ENCODE data around the gene MIER2. TPM values are rescaled to one million over a fixed set of nuclear protein-coding genes. Genes with fewer than 3 reads are reported as not detected.
A peak's percentile ranks its signal among the peaks of the same experiment; 100 is the strongest.
"Not testable (repeated sequence)": the region's sequence is repeated elsewhere in the genome, so short reads cannot be mapped to it uniquely, and the experiment has no call there.

The MIER2 gene
- total RNA-seq, 1 donor from 2014 or later = 12.7 TPM

- Histone ChIP-seq H3K4me3 (ENCODE audit: low read depth, low read length) (no peak overlapping the region), H3K27me3 (ENCODE audit: control insufficient read depth, insufficient read depth, low read length) (peaks cover 13% of the 10 kb centered on the region), H3K36me3 (ENCODE audit: control insufficient read depth, insufficient read depth, low read length) (no peaks in the 10 kb centered on the region)
- no peak for DNase-seq (ENCODE audit: low read depth)
- TF ChIP-seq CTCF (IDR thresholded peaks at IDR 0.05; ENCODE audit: insufficient read depth, low read length, poor library complexity, severe bottlenecking) = peak; percentile 39
These were observed 39.6 kb upstream of the MIER2 start for GRCh38 chr19:383922-384798.

DNA sequence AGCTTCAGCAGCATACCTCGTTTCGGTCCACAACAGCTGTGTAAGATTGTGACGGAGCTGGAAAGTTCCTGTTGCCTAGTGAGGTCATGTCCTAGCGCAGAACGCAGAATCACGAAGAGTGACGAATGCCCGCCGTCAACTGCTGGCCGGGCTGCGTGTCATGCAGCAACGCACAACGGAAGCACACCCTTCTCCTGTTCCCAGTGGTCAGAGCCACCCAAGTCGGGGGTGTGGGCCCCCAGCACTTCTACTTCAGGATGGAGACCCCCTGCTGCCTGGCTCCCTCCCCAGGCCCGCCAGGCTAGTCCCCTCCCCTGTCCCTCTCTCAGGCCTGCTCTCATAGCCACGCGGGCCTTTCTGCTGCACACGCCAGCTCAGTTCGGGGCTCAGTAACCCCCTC lies 38.4 kb upstream of the MIER2 start:
- no peak for DNase-seq (ENCODE audit: low read depth)
- H3K27me3 ChIP-seq (ENCODE audit: control insufficient read depth, insufficient read depth, low read length) = peaks cover 16% of the 10 kb centered on the region
- no peaks in the 10 kb centered on the region for H3K36me3 ChIP-seq (ENCODE audit: control insufficient read depth, insufficient read depth, low read length)
- no peak overlapping the region for H3K4me3 ChIP-seq (ENCODE audit: low read depth, low read length)
- TF ChIP-seq CTCF (IDR thresholded peaks at IDR 0.05; ENCODE audit: insufficient read depth, low read length, poor library complexity, severe bottlenecking) = no peak

- not testable (repeated sequence) for H3K36me3 ChIP-seq (ENCODE audit: control insufficient read depth, insufficient read depth, low read length); H3K4me3 ChIP-seq (ENCODE audit: low read depth, low read length)
- peaks cover 18% of the 10 kb centered on the region for H3K27me3 ChIP-seq (ENCODE audit: control insufficient read depth, insufficient read depth, low read length)
- peak; percentile 57 for DNase-seq (ENCODE audit: low read depth)
These were observed 38.0 kb upstream of the MIER2 start for GRCh38 chr19:382578-382977.

DNA sequence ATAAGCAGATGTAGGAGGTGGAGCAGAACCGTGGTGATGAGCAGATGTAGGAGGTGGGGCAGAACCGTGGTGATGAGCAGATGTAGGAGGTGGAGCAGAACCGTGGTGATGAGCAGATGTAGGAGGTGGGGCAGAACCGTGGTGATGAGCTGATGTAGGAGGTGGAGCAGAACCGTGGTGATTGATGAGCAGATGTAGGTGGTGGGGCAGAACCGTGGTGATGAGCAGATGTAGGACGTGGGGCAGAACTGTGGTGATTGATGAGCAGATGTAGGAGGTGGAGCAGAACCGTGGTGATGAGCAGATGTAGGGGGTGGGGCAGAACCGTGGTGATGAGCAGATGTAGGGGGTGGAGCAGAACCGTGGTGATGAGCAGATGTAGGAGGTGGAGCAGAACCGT lies 37.3 kb upstream of the MIER2 start:
- not testable (repeated sequence) for H3K4me3 ChIP-seq (ENCODE audit: low read depth, low read length); DNase-seq (ENCODE audit: low read depth); H3K36me3 ChIP-seq (ENCODE audit: control insufficient read depth, insufficient read depth, low read length)
- peaks cover 18% of the 10 kb centered on the region for H3K27me3 ChIP-seq (ENCODE audit: control insufficient read depth, insufficient read depth, low read length)

- H3K27me3 ChIP-seq (ENCODE audit: control insufficient read depth, insufficient read depth, low read length) = peaks cover 20% of the 10 kb centered on the region
- not testable (repeated sequence) for H3K4me3 ChIP-seq (ENCODE audit: low read depth, low read length); H3K36me3 ChIP-seq (ENCODE audit: control insufficient read depth, insufficient read depth, low read length); DNase-seq (ENCODE audit: low read depth)
These were observed 36.1 kb upstream of the MIER2 start for GRCh38 chr19:380618-381219.

- H3K27me3 ChIP-seq (ENCODE audit: control insufficient read depth, insufficient read depth, low read length) = peaks cover 22% of the 10 kb centered on the region
- no peak for DNase-seq (ENCODE audit: low read depth)
- no peak for TF ChIP-seq CTCF (IDR thresholded peaks at IDR 0.05; ENCODE audit: insufficient read depth, low read length, poor library complexity, severe bottlenecking)
- H3K4me3 ChIP-seq (ENCODE audit: low read depth, low read length) = no peak overlapping the region
- H3K36me3 ChIP-seq (ENCODE audit: control insufficient read depth, insufficient read depth, low read length) = no peaks in the 10 kb centered on the region
These were observed 35.2 kb upstream of the MIER2 start for GRCh38 chr19:379796-380195.

GRCh38 chr19:378706-379105 lies 34.1 kb upstream of the MIER2 start:
- Histone ChIP-seq H3K4me3 (ENCODE audit: low read depth, low read length) (no peak overlapping the region), H3K36me3 (ENCODE audit: control insufficient read depth, insufficient read depth, low read length) (no peaks in the 10 kb centered on the region), H3K27me3 (ENCODE audit: control insufficient read depth, insufficient read depth, low read length) (peaks cover 25% of the 10 kb centered on the region)
- no peak for TF ChIP-seq CTCF (IDR thresholded peaks at IDR 0.05; ENCODE audit: insufficient read depth, low read length, poor library complexity, severe bottlenecking)
- DNase-seq (ENCODE audit: low read depth) = no peak

Data from kidney epithelial cell (primary cell).